Measurements from ENCODE around the gene ATP5IF1. TPM values are rescaled to one million over a fixed set of nuclear protein-coding genes. Genes with fewer than 3 reads are reported as not detected.

The ATP5IF1 gene
- total RNA-seq, 2 donors from 2014 or later, result 147 to 163 TPM

GRCh38 chr1:28208818-28209441 is 27.0 kb upstream of the ATP5IF1 start:
- ATAC-seq (replicated peaks in 1 of 2) (peak; percentile 50 to 74), DNase-seq (peak; percentile 59 to 65)
- Mint-ChIP-seq H3K27me3 (ENCODE audit: low read depth) (no peaks in the 10 kb centered on the region), H3K27ac (no peak overlapping the region), H3K36me3 (ENCODE audit: insufficient read depth in 2 of 2) (peaks cover 2 to 31% of the 10 kb centered on the region in 2 donors), H3K4me1 (ENCODE audit: low read depth) (no peaks in the 10 kb centered on the region), H3K9me3 (no peaks in the 10 kb centered on the region), H3K4me3 (no peak overlapping the region)

DNA sequence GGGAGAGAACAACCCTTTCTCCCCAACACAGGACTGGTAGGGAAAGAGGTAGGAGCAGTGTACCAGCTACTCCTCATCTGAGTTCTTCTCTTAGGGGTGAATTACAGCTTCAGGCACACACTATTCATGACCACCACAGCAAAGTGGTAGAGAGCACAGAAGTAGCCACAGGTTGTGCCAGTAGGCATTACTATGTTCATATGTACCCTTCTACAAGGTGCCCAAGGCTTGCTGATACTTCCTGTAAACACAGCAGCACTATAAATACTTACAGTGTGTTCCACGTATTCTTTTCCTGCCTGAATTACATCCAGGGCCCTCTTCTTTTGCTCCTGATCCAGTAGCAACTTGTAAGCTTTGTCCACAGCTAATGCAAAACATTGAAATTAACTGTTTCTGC is 26.2 kb upstream of the ATP5IF1 start:
- Mint-ChIP-seq H3K36me3 (ENCODE audit: insufficient read depth in 2 of 2) (peaks cover 0 to 28% of the 10 kb centered on the region in 2 donors), H3K27me3 (ENCODE audit: low read depth) (no peaks in the 10 kb centered on the region), H3K9me3 (no peaks in the 10 kb centered on the region), H3K27ac (no peak overlapping the region), H3K4me3 (no peak overlapping the region), H3K4me1 (ENCODE audit: low read depth) (no peaks in the 10 kb centered on the region)
- ATAC-seq (replicated peaks in 1 of 2), result no peak
- DNase-seq, result no peak

DNA sequence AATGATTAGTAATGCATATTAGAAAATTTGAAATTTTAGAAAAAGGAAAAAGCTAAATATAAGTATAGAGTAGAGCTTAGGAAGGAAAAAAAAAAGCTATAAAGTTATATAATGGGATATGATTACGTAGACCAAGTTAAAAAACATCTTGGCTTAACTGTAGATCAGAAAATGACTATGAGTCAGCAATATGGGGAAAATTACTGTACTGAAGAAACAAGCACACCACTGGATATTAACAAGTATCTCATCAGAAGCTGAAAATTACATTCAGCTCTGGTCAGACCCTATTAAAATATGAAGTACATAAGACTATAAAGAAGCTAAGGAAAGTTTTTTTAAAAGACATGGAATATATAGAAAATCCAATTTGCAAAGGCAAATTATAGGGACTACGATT is 22.6 kb upstream of the ATP5IF1 start:
- no peaks in the 10 kb centered on the region for H3K4me1 Mint-ChIP-seq (ENCODE audit: low read depth)
- peaks cover 0 to 14% of the 10 kb centered on the region in 2 donors for H3K36me3 Mint-ChIP-seq (ENCODE audit: insufficient read depth in 2 of 2)
- no peak overlapping the region for H3K4me3 Mint-ChIP-seq
- no peaks in the 10 kb centered on the region for H3K9me3 Mint-ChIP-seq
- H3K27ac Mint-ChIP-seq, result no peak overlapping the region
- H3K27me3 Mint-ChIP-seq (ENCODE audit: low read depth), result no peaks in the 10 kb centered on the region
- DNase-seq, result no peak
- ATAC-seq (replicated peaks in 1 of 2), result no peak

DNA sequence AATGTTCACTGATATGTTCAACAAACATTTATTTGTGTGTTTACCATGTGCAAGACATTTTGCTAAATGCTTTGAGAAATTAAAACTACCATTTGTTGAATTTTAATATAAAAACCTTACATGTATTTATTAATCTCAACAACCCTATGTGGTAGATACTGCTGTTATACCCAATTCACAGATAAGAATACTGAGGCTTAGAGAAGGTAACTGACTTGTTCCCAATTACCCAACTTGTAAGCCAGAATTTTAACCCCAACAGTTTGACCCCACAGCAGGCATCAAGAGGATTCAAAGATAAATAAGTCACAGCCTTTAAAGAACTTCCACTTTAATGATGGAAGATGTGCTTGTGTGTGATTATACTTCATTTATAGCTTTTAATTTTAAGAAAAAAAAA is 6.8 kb upstream of the ATP5IF1 start:
- H3K9me3 Mint-ChIP-seq, result no peaks in the 10 kb centered on the region
- peaks cover 45% of the 10 kb centered on the region for H3K4me1 Mint-ChIP-seq (ENCODE audit: low read depth)
- DNase-seq (no peak), ATAC-seq (replicated peaks in 1 of 2) (no peak)
- no peaks in the 10 kb centered on the region for H3K27me3 Mint-ChIP-seq (ENCODE audit: low read depth)
- H3K4me3 Mint-ChIP-seq, result no peak overlapping the region
- H3K36me3 Mint-ChIP-seq (ENCODE audit: insufficient read depth in 2 of 2), result peaks cover 4 to 25% of the 10 kb centered on the region in 2 donors
- H3K27ac Mint-ChIP-seq, result no peak overlapping the region

- no peak overlapping the region for H3K27ac Mint-ChIP-seq
- no peaks in the 10 kb centered on the region for H3K27me3 Mint-ChIP-seq (ENCODE audit: low read depth)
- no peaks in the 10 kb centered on the region for H3K9me3 Mint-ChIP-seq
- peaks cover 4 to 24% of the 10 kb centered on the region in 2 donors for H3K36me3 Mint-ChIP-seq (ENCODE audit: insufficient read depth in 2 of 2)
- no peak overlapping the region for H3K4me3 Mint-ChIP-seq
- no peak for ATAC-seq (replicated peaks in 1 of 2)
- H3K4me1 Mint-ChIP-seq (ENCODE audit: low read depth), result peaks cover 49% of the 10 kb centered on the region
- no peak for DNase-seq
These were observed 5.9 kb upstream of the ATP5IF1 start for GRCh38 chr1:28229996-28230395.

DNA sequence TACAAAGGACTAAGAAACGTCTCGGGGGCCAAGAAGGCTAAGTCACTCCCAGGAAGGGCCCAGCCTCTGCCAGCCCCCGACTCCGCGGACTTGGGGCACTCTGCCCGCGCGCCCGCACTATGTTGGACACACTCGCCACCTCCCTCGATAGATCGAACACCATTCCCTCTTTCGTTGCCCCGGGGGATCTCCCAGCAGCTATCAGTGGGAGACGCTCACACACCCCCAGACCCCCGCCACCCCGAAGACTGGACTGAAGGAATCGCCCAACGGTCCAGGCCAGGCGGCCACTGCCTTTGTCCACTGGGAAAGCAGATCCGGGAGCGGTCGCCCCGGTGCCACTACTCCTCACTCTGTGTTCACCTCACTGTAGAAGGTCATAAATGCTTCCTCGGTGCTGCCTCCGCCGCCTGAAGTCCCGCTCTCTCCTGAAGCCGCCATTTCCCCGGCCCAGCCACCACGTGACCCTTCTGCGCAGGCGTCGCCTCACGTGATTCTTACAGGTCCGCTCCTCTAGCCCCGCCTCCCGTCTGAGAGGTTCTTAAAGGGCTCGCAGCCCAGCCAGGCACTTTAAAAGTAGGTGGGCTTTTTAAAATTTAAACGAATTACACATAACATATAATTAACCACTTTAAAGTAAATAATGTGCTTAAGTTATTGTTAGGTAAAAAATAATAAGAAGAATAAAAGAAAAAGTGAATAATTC is 3.2 kb upstream of the ATP5IF1 start, which contains the start of gene DNAJC8:
DNAJC8 (minus strand) TSS at position 472 of the 706 bp plus-strand sequence; CDS start at position 441, 31 bp downstream.
- H3K27me3 Mint-ChIP-seq (ENCODE audit: low read depth), result no peaks in the 10 kb centered on the region
- H3K36me3 Mint-ChIP-seq (ENCODE audit: insufficient read depth in 2 of 2), result peaks cover 1 to 12% of the 10 kb centered on the region in 2 donors
- H3K27ac Mint-ChIP-seq, result peak within 1 kb of the TSS; percentile 98
- peaks cover 49% of the 10 kb centered on the region for H3K4me1 Mint-ChIP-seq (ENCODE audit: low read depth)
- H3K9me3 Mint-ChIP-seq, result no peaks in the 10 kb centered on the region
- peak within 1 kb of the TSS; percentile 94 to 100 for H3K4me3 Mint-ChIP-seq
- ATAC-seq (replicated peaks in 1 of 2), result peak; percentile 74 to 75
- DNase-seq, result peak; percentile 95 to 98

GRCh38 chr1:28233264-28233606 is 2.7 kb upstream of the ATP5IF1 start:
- DNase-seq, result no peak
- peak overlapping the region; percentile 58 to 100 for H3K4me3 Mint-ChIP-seq
- peak overlapping the region; percentile 38 for H3K27ac Mint-ChIP-seq
- peaks cover 1 to 12% of the 10 kb centered on the region in 2 donors for H3K36me3 Mint-ChIP-seq (ENCODE audit: insufficient read depth in 2 of 2)
- H3K27me3 Mint-ChIP-seq (ENCODE audit: low read depth), result no peaks in the 10 kb centered on the region
- ATAC-seq (replicated peaks in 1 of 2), result no peak
- no peaks in the 10 kb centered on the region for H3K9me3 Mint-ChIP-seq
- peaks cover 49% of the 10 kb centered on the region for H3K4me1 Mint-ChIP-seq (ENCODE audit: low read depth)

GRCh38 chr1:28236656-28237322 is 865 bp downstream of the ATP5IF1 start:
- DNase-seq (peak in 1 of 2 donors; percentile 14), ATAC-seq (replicated peaks in 1 of 2) (no peak)
- Mint-ChIP-seq H3K27ac (no peak overlapping the region), H3K27me3 (ENCODE audit: low read depth) (no peaks in the 10 kb centered on the region), H3K4me1 (ENCODE audit: low read depth) (peaks cover 35% of the 10 kb centered on the region), H3K9me3 (no peaks in the 10 kb centered on the region), H3K4me3 (no peak overlapping the region), H3K36me3 (ENCODE audit: insufficient read depth in 2 of 2) (peaks cover 3% of the 10 kb centered on the region in 2 donors)

GRCh38 chr1:28239004-28239403 is 3.1 kb downstream of the ATP5IF1 start:
- H3K9me3 Mint-ChIP-seq, result no peaks in the 10 kb centered on the region
- ATAC-seq (replicated peaks in 1 of 2), result no peak
- no peaks in the 10 kb centered on the region for H3K27me3 Mint-ChIP-seq (ENCODE audit: low read depth)
- H3K27ac Mint-ChIP-seq, result no peak overlapping the region
- peaks cover 29% of the 10 kb centered on the region for H3K4me1 Mint-ChIP-seq (ENCODE audit: low read depth)
- peaks cover 0 to 1% of the 10 kb centered on the region in 2 donors for H3K36me3 Mint-ChIP-seq (ENCODE audit: insufficient read depth in 2 of 2)
- no peak for DNase-seq
- no peak overlapping the region for H3K4me3 Mint-ChIP-seq

DNA sequence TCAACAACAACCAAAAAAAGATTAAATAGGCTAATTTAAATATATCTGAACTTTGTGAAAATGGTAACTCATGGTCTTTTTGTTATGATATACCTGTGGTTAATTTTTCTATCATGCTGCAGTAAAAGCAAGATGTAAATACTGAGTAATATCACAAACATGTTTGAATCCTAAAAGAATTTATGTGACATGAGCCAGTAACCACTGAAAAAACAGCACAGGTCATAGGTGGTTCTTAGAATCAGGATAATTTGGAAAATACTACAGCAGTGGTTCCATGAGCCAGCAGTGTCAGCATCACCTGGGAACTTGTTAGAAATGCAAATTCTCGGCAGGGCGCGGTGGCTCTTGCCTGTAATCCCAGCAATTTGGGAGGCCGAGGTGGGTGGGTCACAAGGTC is 4.1 kb downstream of the ATP5IF1 start:
- H3K27ac Mint-ChIP-seq, result no peak overlapping the region

GRCh38 chr1:28241638-28242241 is 5.8 kb downstream of the ATP5IF1 start:
- no peak for DNase-seq
- ATAC-seq (replicated peaks in 1 of 2), result no peak
- H3K4me1 Mint-ChIP-seq (ENCODE audit: low read depth), result peaks cover 48% of the 10 kb centered on the region
- H3K4me3 Mint-ChIP-seq, result no peak overlapping the region
- no peaks in the 10 kb centered on the region for H3K9me3 Mint-ChIP-seq
- no peaks in the 10 kb centered on the region for H3K27me3 Mint-ChIP-seq (ENCODE audit: low read depth)
- peaks cover 0 to 3% of the 10 kb centered on the region in 2 donors for H3K36me3 Mint-ChIP-seq (ENCODE audit: insufficient read depth in 2 of 2)
- H3K27ac Mint-ChIP-seq, result no peak overlapping the region

More for the DNA sequence above, 4.1 kb downstream of the ATP5IF1 start:
- ATAC-seq (replicated peaks in 1 of 2) (no peak), DNase-seq (no peak)
- peaks cover 0 to 1% of the 10 kb centered on the region in 2 donors for H3K36me3 Mint-ChIP-seq (ENCODE audit: insufficient read depth in 2 of 2)
- no peaks in the 10 kb centered on the region for H3K9me3 Mint-ChIP-seq
- no peaks in the 10 kb centered on the region for H3K27me3 Mint-ChIP-seq (ENCODE audit: low read depth)
- H3K4me1 Mint-ChIP-seq (ENCODE audit: low read depth), result peaks cover 34% of the 10 kb centered on the region
- no peak overlapping the region for H3K4me3 Mint-ChIP-seq

GRCh38 chr1:28243685-28244311 is 7.9 kb downstream of the ATP5IF1 start:
- ATAC-seq (replicated peaks in 1 of 2), result no peak
- Mint-ChIP-seq H3K4me3 (peak overlapping the region; percentile 33 to 47), H3K36me3 (ENCODE audit: insufficient read depth in 2 of 2) (peaks cover 0 to 3% of the 10 kb centered on the region in 2 donors), H3K27me3 (ENCODE audit: low read depth) (no peaks in the 10 kb centered on the region), H3K9me3 (no peaks in the 10 kb centered on the region), H3K4me1 (ENCODE audit: low read depth) (peaks cover 64% of the 10 kb centered on the region), H3K27ac (peak overlapping the region; percentile 21)
- no peak for DNase-seq

All from activated T-cell treated with anti-CD3 and anti-CD28 coated beads, Interleukin-2, amount 50 U/mL, for 72 hours (primary cell).